Measurements from ENCODE around the gene KRT39. TPM values are rescaled to one million over a fixed set of nuclear protein-coding genes. Genes with fewer than 3 reads are reported as not detected.
A peak's percentile ranks its signal among the peaks of the same experiment; 100 is the strongest.

The KRT39 gene
- total RNA-seq, 1 donor from 2014 or later: not detected

DNA sequence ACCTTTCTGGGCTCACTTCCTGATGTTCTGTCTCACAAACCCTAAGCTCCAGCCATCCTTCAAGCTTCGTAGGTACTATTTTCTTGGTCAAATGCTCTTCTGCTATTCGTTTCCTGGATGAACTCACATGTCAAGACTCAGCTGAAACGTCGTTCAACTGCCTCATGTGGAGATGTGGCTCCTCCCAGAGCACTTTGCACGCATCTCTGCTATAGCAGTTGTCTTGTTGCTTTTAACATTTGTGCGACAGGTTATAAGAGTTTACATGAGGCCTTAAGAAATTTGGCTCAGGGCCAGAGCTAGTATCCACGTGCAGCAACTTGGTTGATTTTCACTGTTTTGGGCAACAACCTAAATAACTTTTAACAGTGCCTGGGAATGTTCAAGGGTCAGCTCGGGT is 20.2 kb upstream of the KRT39 start:
- H3K36me3 Mint-ChIP-seq (ENCODE audit: unreplicated experiment): no peaks in the 10 kb centered on the region
- H3K4me1 Mint-ChIP-seq (ENCODE audit: low read depth, unreplicated experiment): no peaks in the 10 kb centered on the region
- TF ChIP-seq, protein P1, sequence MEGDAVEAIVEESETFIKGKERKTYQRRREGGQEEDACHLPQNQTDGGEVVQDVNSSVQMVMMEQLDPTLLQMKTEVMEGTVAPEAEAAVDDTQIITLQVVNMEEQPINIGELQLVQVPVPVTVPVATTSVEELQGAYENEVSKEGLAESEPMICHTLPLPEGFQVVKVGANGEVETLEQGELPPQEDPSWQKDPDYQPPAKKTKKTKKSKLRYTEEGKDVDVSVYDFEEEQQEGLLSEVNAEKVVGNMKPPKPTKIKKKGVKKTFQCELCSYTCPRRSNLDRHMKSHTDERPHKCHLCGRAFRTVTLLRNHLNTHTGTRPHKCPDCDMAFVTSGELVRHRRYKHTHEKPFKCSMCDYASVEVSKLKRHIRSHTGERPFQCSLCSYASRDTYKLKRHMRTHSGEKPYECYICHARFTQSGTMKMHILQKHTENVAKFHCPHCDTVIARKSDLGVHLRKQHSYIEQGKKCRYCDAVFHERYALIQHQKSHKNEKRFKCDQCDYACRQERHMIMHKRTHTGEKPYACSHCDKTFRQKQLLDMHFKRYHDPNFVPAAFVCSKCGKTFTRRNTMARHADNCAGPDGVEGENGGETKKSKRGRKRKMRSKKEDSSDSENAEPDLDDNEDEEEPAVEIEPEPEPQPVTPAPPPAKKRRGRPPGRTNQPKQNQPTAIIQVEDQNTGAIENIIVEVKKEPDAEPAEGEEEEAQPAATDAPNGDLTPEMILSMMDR (IDR thresholded peaks at IDR 0.05; ENCODE audit: partially characterized antibody, unreplicated experiment): no peak
- no peak overlapping the region for H3K4me3 Mint-ChIP-seq (ENCODE audit: unreplicated experiment)
- DNase-seq: no peak
- H3K9me3 Mint-ChIP-seq (ENCODE audit: unreplicated experiment): no peaks in the 10 kb centered on the region
- H3K27ac Mint-ChIP-seq (ENCODE audit: unreplicated experiment): no peak overlapping the region
- no peaks in the 10 kb centered on the region for H3K27me3 Mint-ChIP-seq (ENCODE audit: unreplicated experiment)

DNA sequence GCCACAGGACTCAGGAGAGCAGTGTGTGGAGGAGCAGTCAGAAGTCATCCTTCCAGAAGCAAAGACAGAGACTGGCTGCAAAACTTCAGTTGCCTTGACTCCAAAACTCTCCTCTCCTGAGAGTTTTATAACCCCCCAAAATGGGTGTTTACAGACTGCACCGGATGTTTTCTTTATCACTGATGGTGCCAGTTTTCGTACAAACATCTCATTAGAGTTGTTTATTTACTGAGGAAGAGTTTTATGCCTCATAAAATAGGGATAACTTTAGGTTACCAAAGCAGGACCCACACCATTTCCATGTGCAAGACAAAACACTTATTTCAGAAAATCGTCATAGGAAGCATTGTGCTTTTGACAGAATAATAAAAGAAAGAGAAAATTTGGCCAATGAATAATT is 17.5 kb upstream of the KRT39 start, which contains the start of gene KRT40:
KRT40 (minus strand) TSS at position 101 of the 400 bp plus-strand sequence; CDS start at position 48, 53 bp downstream.
- TF ChIP-seq, protein P1 (IDR thresholded peaks at IDR 0.05; ENCODE audit: partially characterized antibody, unreplicated experiment): no peak
- Mint-ChIP-seq H3K9me3 (ENCODE audit: unreplicated experiment) (no peaks in the 10 kb centered on the region), H3K36me3 (ENCODE audit: unreplicated experiment) (no peaks in the 10 kb centered on the region), H3K4me1 (ENCODE audit: low read depth, unreplicated experiment) (peaks cover 9% of the 10 kb centered on the region), H3K4me3 (ENCODE audit: unreplicated experiment) (no peak within 1 kb of the TSS), H3K27me3 (ENCODE audit: unreplicated experiment) (no peaks in the 10 kb centered on the region), H3K27ac (ENCODE audit: unreplicated experiment) (no peak within 1 kb of the TSS)
- DNase-seq: no peak

DNA sequence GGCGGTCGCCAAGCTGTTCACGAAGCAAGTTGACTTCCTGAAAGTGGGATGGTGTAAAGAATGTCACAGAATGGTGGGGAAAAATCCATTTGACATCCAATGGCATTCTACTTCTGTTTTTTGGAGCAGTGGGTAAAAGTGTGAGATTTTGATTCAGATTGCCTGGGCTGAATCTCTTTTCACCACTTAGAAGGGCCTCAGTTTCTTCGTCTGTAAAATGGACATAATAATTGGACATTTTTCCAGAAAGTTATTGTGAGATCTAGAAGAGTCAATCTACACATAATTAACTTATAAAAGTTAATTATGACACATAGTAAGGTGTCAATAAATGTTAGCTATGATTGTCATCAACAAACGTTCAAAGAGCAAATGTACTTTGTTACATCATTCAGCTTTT is 14.4 kb upstream of the KRT39 start:
- Mint-ChIP-seq H3K4me3 (ENCODE audit: unreplicated experiment) (no peak overlapping the region), H3K27ac (ENCODE audit: unreplicated experiment) (peak overlapping the region; percentile 36), H3K27me3 (ENCODE audit: unreplicated experiment) (no peaks in the 10 kb centered on the region), H3K36me3 (ENCODE audit: unreplicated experiment) (no peaks in the 10 kb centered on the region), H3K9me3 (ENCODE audit: unreplicated experiment) (peaks cover 3% of the 10 kb centered on the region), H3K4me1 (ENCODE audit: low read depth, unreplicated experiment) (peaks cover 9% of the 10 kb centered on the region)
- TF ChIP-seq, protein P1 (IDR thresholded peaks at IDR 0.05; ENCODE audit: partially characterized antibody, unreplicated experiment): no peak
- no peak for DNase-seq

DNA sequence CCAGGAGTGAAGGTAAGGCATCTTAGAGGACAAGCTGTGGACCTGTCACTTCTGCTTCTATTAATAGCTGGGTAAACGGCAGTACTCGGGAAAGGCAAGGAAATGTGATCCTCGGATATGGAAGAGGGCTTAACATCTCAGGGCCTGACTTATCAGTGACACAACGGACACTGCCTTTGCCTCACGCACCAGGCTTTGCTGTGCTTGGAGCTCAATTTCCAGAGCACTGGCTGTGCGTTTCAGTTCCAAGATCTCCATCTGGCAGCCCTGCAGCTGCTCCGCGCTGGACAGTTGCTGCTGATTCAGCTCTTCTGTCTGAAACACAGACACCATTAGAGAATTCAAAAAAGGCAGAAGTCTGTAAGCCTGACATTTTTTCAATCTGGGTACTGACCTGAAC is 13.8 kb upstream of the KRT39 start:
- no peaks in the 10 kb centered on the region for H3K36me3 Mint-ChIP-seq (ENCODE audit: unreplicated experiment)
- no peak overlapping the region for H3K4me3 Mint-ChIP-seq (ENCODE audit: unreplicated experiment)
- H3K27ac Mint-ChIP-seq (ENCODE audit: unreplicated experiment): peak overlapping the region; percentile 71
- no peaks in the 10 kb centered on the region for H3K27me3 Mint-ChIP-seq (ENCODE audit: unreplicated experiment)
- TF ChIP-seq, protein P1 (IDR thresholded peaks at IDR 0.05; ENCODE audit: partially characterized antibody, unreplicated experiment): no peak
- peaks cover 3% of the 10 kb centered on the region for H3K9me3 Mint-ChIP-seq (ENCODE audit: unreplicated experiment)
- DNase-seq: peak; percentile 27
- H3K4me1 Mint-ChIP-seq (ENCODE audit: low read depth, unreplicated experiment): peaks cover 9% of the 10 kb centered on the region

DNA sequence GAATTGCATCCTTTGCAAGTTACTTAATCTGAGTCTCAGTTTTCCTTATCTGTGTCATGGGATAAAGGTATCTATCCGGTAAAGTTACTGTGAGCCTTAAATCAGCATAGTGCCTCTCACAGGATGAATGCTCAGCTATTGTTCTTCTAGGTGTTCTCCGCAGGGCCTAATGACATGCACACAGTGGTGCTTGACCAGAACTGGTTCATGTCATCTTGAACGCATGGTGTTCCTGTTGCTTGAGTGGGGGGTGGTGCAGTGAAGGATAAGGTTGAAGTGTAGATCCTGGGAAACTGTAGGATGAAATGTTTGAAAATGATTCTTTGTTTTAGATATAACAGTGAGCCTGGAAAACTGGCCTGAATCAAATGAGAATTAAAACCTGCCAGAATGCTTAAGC is 13.4 kb upstream of the KRT39 start:
- H3K27me3 Mint-ChIP-seq (ENCODE audit: unreplicated experiment): peaks cover 3% of the 10 kb centered on the region
- DNase-seq: no peak
- H3K4me1 Mint-ChIP-seq (ENCODE audit: low read depth, unreplicated experiment): peaks cover 9% of the 10 kb centered on the region
- H3K9me3 Mint-ChIP-seq (ENCODE audit: unreplicated experiment): peaks cover 3% of the 10 kb centered on the region
- TF ChIP-seq, protein P1 (IDR thresholded peaks at IDR 0.05; ENCODE audit: partially characterized antibody, unreplicated experiment): no peak
- no peak overlapping the region for H3K27ac Mint-ChIP-seq (ENCODE audit: unreplicated experiment)
- no peaks in the 10 kb centered on the region for H3K36me3 Mint-ChIP-seq (ENCODE audit: unreplicated experiment)
- H3K4me3 Mint-ChIP-seq (ENCODE audit: unreplicated experiment): no peak overlapping the region

All from glutamatergic neuron (in vitro differentiated cells).